K562 (cell line): Measurements from ENCODE around the gene CSTF1. TPM values are rescaled to one million over a fixed set of nuclear protein-coding genes. Genes with fewer than 3 reads are reported as not detected.

Experiments
- ATAC-seq: fragments of 200-7000 bp; cut with Tn5 transposase; 3 replicates; pipeline ENCODE4 v1.9.1; 2020; ENCODE audit warnings: moderate library complexity
- BruUV-seq: library from RNA; stranded (reverse); fragments of 400-500 nt; replicated peaks from 2 replicates; lab custom pipeline; 2021; lab: Mats Ljungman, UMichigan
- CTCF ChIA-PET: fragments of 300-600 bp; formaldehyde crosslinking; extraction: SDS; loops from one replicate; lab custom pipeline; 2021; ENCODE audit warnings: low intra/inter-chr PET ratio; lab: Yijun Ruan, JAX
- POLR2A ChIA-PET: fragments of 300-600, 350-650 bp; sonication (Branson Sonifier 250); formaldehyde crosslinking; extraction: SDS; loops from one replicate; lab custom pipeline; 2021; ENCODE audit warnings: antibody characterized with exemption, inconsistent platforms; lab: Yijun Ruan, JAX
- DNase-seq, 4 experiments: peaks; one replicate each; pipeline versions ENCODE4 v3.0.0 to v3.0.0-alpha.2; 2011 to 2018; ENCODE audit warnings: low spot score in 3 of 4, mixed read lengths in 3 of 4; ENCODE audit errors: extremely low read depth in 1 of 4
- FAIRE-seq: peaks from 2 replicates; lab custom pipeline; 2011; peaks lifted over from hg19 to GRCh38; lab: Jason Lieb, UNC
- H2AFZ ChIP-seq: 2 replicates; pipeline ENCODE4 v1.6.0; 2011; ENCODE audit warnings: low read depth, low read length, control low read depth, inconsistent platforms
- H3K27ac ChIP-seq: fragments of 200-600 bp; 3 replicates; pipeline ENCODE4 v1.8.0; 2011; ENCODE audit warnings: low read depth, mild to moderate bottlenecking, control low read depth, inconsistent platforms, low read length, moderate library complexity, mixed read lengths; ENCODE audit errors: extremely low read depth
- H3K27me3 ChIP-seq, 2 experiments: fragments of 300-600 bp in 1 of 2; 2 replicates in 1 of 2; 3 replicates in 1 of 2; pipeline versions ENCODE4 v1.6.0 to v1.8.0; 2011; ENCODE audit warnings: inconsistent platforms in 2 of 2, low read length in 2 of 2, mild to moderate bottlenecking in 1 of 2, mixed read lengths in 1 of 2, moderate library complexity in 1 of 2; ENCODE audit not compliant: control insufficient read depth in 2 of 2, insufficient read depth in 2 of 2
- H3K36me3 ChIP-seq: fragments of 300-600 bp; 3 replicates; pipeline ENCODE4 v1.8.0; 2011; ENCODE audit warnings: mild to moderate bottlenecking, low read length, inconsistent platforms; ENCODE audit not compliant: control insufficient read depth, insufficient read depth
- H3K4me1 ChIP-seq, 2 experiments: fragments of 200-600 bp in 1 of 2; replicated peaks in 1 of 2; 2 replicates in 1 of 2; 3 replicates in 1 of 2; pipeline versions ENCODE4 v1.5.1 to v1.8.0; 2011; ENCODE audit warnings: inconsistent platforms in 2 of 2, low read length in 2 of 2, mild to moderate bottlenecking in 1 of 2, mixed read lengths in 1 of 2, moderate library complexity in 1 of 2; ENCODE audit not compliant: control insufficient read depth in 2 of 2, insufficient read depth in 2 of 2
- H3K4me2 ChIP-seq: 2 replicates; pipeline ENCODE4 v1.6.1; 2011; ENCODE audit warnings: low read length, control low read depth, inconsistent platforms, mixed read lengths; ENCODE audit not compliant: insufficient read depth
- H3K4me3 ChIP-seq: fragments of 200-600 bp; sonication (generic), shearing (Covaris generic); 2 replicates; pipeline ENCODE4 v1.5.1; 2016; ENCODE audit warnings: control low read depth, inconsistent platforms
- H3K79me2 ChIP-seq: fragments of 200-600 bp; 3 replicates; pipeline ENCODE4 v1.8.0; 2011; ENCODE audit warnings: low read length, inconsistent platforms; ENCODE audit not compliant: control insufficient read depth, insufficient read depth
- H3K9ac ChIP-seq, 2 experiments: 2 replicates each; pipeline versions ENCODE4 v1.6.0 to v1.6.1; 2011; ENCODE audit warnings: low read depth in 2 of 2, low read length in 2 of 2, control low read depth in 1 of 2, inconsistent platforms in 1 of 2, mild to moderate bottlenecking in 1 of 2, mixed read lengths in 1 of 2; ENCODE audit not compliant: insufficient read depth in 1 of 2
- H3K9me1 ChIP-seq: one replicate; pipeline ENCODE4 v1.6.0; 2011; ENCODE audit warnings: inconsistent platforms, mild to moderate bottlenecking, low read length, moderate library complexity; ENCODE audit not compliant: control insufficient read depth, insufficient read depth
- H3K9me3 ChIP-seq: replicated peaks from 2 replicates; pipeline ENCODE4 v1.5.1; 2011; ENCODE audit warnings: low read depth, low read length, inconsistent platforms; ENCODE audit not compliant: control insufficient read depth, insufficient read depth
- H4K20me1 ChIP-seq: replicated peaks from 2 replicates; pipeline ENCODE4 v1.6.1; 2011; ENCODE audit warnings: low read length, inconsistent platforms, mixed read lengths; ENCODE audit not compliant: control insufficient read depth, insufficient read depth
- BDP1 ChIP-seq: IDR thresholded peaks from 3 replicates; pipeline ENCODE4 v1.6.1; 2011; ENCODE audit not compliant: insufficient read length, insufficient read depth
- BMI1 ChIP-seq: fragments of 150-350 bp; IDR thresholded peaks from 2 replicates; pipeline ENCODE4 v1.6.1; 2014; ENCODE audit warnings: low read length
- CBFA2T2 ChIP-seq: fragments of 450-650 bp; conservative IDR thresholded peaks from 2 replicates; pipeline ENCODE4 v1.6.1; 2017; ENCODE audit warnings: mild to moderate bottlenecking
- CBFA2T3 ChIP-seq: fragments of 450-650 bp; IDR thresholded peaks from 2 replicates; pipeline ENCODE4 v1.6.1; 2017
- DACH1 ChIP-seq: fragments of 450-650 bp; IDR thresholded peaks from 2 replicates; pipeline ENCODE4 v1.6.1; 2018; ENCODE audit not compliant: partially characterized antibody
- ESRRB ChIP-seq: fragments of 250-450 bp; sonication (Bioruptor Pico); IDR thresholded peaks from 2 replicates; pipeline ENCODE4 v1.5.0; 2020; ENCODE audit warnings: mild to moderate bottlenecking, moderate library complexity, borderline replicate concordance
- FOSL1 ChIP-seq: fragments of 200-800 bp; sonication (Bioruptor generic); conservative IDR thresholded peaks from 2 replicates; pipeline ENCODE4 v1.6.1; 2016; ENCODE audit warnings: missing genetic modification characterization, missing compliant biosample characterization
- FOXK1 ChIP-seq: sonication (generic); formaldehyde crosslinking; IDR thresholded peaks from 2 replicates; pipeline ENCODE4 v1.8.0; 2022; ENCODE audit warnings: missing genetic modification reagents, mild to moderate bottlenecking, borderline replicate concordance
- IFI16 ChIP-seq: fragments of 250-450 bp; sonication (Bioruptor Pico); IDR thresholded peaks from 2 replicates; pipeline ENCODE4 v2.1.2; 2022; ENCODE audit warnings: mild to moderate bottlenecking, inconsistent platforms
- KDM1A ChIP-seq, 2 experiments: fragments of 450-650 bp; IDR thresholded peaks; 2 replicates each; pipeline ENCODE4 v1.6.1; 2016; ENCODE audit warnings: mild to moderate bottlenecking in 2 of 2
- KLF16 ChIP-seq: IDR thresholded peaks from 2 replicates; pipeline ENCODE4 v1.6.1; 2016; ENCODE audit warnings: antibody characterized with exemption
- MAZ ChIP-seq, 2 experiments: fragments of 450-650 bp in 1 of 2; sonication (generic) in 1 of 2; formaldehyde crosslinking; IDR thresholded peaks in 1 of 2; conservative IDR thresholded peaks in 1 of 2; 2 replicates each; pipeline versions ENCODE4 v1.4.0 to v1.5.0; 2020; ENCODE audit warnings: mild to moderate bottlenecking in 1 of 2, missing genetic modification reagents in 1 of 2
- NFATC3 ChIP-seq: fragments of 450-650 bp; IDR thresholded peaks from 2 replicates; pipeline ENCODE4 v1.6.1; 2017; ENCODE audit warnings: mild to moderate bottlenecking
- NFE2 ChIP-seq: IDR thresholded peaks from 2 replicates; pipeline ENCODE4 v1.6.1; 2014; ENCODE audit warnings: antibody characterized with exemption, low read depth
- SMAD4 ChIP-seq: fragments of 250-450 bp; sonication (Bioruptor Pico); conservative IDR thresholded peaks from 2 replicates; pipeline ENCODE4 v1.8.0; 2021; ENCODE audit warnings: inconsistent platforms, mild to moderate bottlenecking, moderate library complexity
- SMARCE1 ChIP-seq: fragments of 450-650 bp; IDR thresholded peaks from 2 replicates; pipeline ENCODE4 v1.7.1; 2016; ENCODE audit warnings: mild to moderate bottlenecking
- SPI1 ChIP-seq: IDR thresholded peaks from 2 replicates; pipeline ENCODE4 v1.6.1; 2011; ENCODE audit warnings: low read depth, low read length, control low read depth, borderline replicate concordance
- ZNF224 ChIP-seq: sonication (generic); formaldehyde crosslinking; IDR thresholded peaks from 2 replicates; pipeline ENCODE4 v1.8.0; 2022; ENCODE audit warnings: mild to moderate bottlenecking, missing genetic modification reagents
- ZNF431 ChIP-seq: sonication (generic); formaldehyde crosslinking; IDR thresholded peaks from 2 replicates; pipeline ENCODE4 v1.8.0; 2022; ENCODE audit warnings: mild to moderate bottlenecking, missing genetic modification reagents
- ZNF695 ChIP-seq: fragments of 450-650 bp; formaldehyde crosslinking; IDR thresholded peaks from 2 replicates; pipeline ENCODE4 v1.4.0; 2020; ENCODE audit warnings: mild to moderate bottlenecking, moderate library complexity
- ZNF780A ChIP-seq: fragments of 250-450 bp; sonication (Bioruptor Pico); IDR thresholded peaks from 2 replicates; pipeline ENCODE4 v1.5.0; 2021; ENCODE audit warnings: mild to moderate bottlenecking
- WGBS: fragments of 100-300 bp; shearing (Covaris generic); methylation state at CpG from one replicate; pipeline ENCODE4 v1.1.6; 2016; ENCODE audit warnings: low coverage, mixed read lengths; ENCODE audit not compliant: insufficient coverage; ENCODE audit errors: missing lambda C conversion rate; 5-methylcytosine and 5-hydroxymethylcytosine counted together
- in situ Hi-C: fragments of 300-500 bp; cut with MboI; formaldehyde crosslinking; loops from 4 replicates; pipeline ENCODE4 v1.15.0; 2018; ENCODE audit warnings: inconsistent platforms, mixed read lengths
- intact Hi-C: fragments of 100-400 bp; cut with micrococcal nuclease; formaldehyde crosslinking; loops from 2 replicates; pipeline ENCODE4 v1.14.2; 2022
- polyA plus RNA-seq, 8 experiments: library from polyadenylated mRNA; depleted of rRNA in 4 of 8; stranded (reverse) in 5 of 8; unstranded in 3 of 8; fragments of >200 nt; fragmentation: Nextera tagmentation in 2 of 8; fragmentation: Illumina TruSeq in 1 of 8; extraction: Ambion mirVana in 2 of 8; extraction: Trizol in 1 of 8; gene quantifications; 2 replicates each; pipeline versions ENCODE4 v1.2.1 to v1.2.3, GENCODE V29; 2011 to 2014; ENCODE audit warnings: inconsistent platforms in 1 of 8, missing spikeins in 1 of 8
- total RNA-seq, 7 experiments: library from RNA; depleted of rRNA in 6 of 7; stranded (reverse); fragments of >200 nt in 6 of 7; fragmentation: Illumina TruSeq in 2 of 7; extraction: Trizol in 2 of 7; gene quantifications; 2 replicates each; pipeline versions ENCODE4 v1.2.1 to v1.2.3, GENCODE V29; 2011 to 2021; ENCODE audit warnings: low replicate concordance in 1 of 7
- TF ChIP-seq, protein P1 (sequence below): fragments of 450-650 bp; formaldehyde crosslinking; IDR thresholded peaks from 2 replicates; pipeline ENCODE4 v1.4.0; 2020; ENCODE audit warnings: mild to moderate bottlenecking, moderate library complexity

Gene CSTF1
- total and polyA plus RNA-seq, 9 of the 15 experiments (the other 6 are each of a cell fraction or from before 2014, with no cell fraction given): 30.8 to 110 (median 53.4) TPM

DNA sequence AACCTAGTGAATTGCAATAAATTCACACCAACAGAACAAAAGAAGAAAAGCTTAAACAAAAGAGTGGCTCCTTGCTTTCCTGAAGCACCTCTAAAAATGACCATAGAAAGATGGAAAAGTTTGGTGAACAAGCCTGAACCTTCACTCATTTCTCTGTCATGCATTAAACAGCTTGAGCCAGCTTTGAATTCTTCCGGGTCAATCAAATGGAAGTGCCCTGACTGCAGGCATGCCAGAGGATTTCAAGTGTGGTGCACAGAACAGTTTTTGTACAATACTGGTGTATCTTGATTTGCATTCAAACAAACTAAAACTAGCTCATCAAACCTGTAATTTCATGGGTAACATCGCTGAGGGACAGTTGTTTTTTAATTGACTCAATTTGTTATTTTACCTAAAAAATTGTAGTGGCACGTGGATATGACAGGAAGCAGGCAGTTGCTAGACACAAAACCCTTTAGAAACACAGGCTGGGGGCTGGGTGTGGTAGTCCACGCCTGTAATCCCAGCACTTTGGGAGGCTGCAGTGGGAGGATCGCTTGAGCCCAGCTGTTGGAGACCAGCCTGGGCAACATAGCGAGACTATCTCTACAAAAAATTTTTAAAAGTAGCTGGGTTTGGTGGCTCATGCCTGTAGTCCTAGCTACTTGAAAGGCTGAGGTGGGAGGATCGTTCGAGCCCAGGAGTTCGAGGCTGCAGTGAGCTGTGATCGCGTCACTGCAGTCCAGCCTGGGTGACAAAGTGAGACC, 28.7 kb downstream of the CSTF1 start (continued):
- TF ChIP-seq DACH1 (peak; percentile 64), ZNF224 (CRISPR knock-in tag) (no peak), BMI1 (no peak), BDP1 (no peak), ESRRB (no peak)

DNA sequence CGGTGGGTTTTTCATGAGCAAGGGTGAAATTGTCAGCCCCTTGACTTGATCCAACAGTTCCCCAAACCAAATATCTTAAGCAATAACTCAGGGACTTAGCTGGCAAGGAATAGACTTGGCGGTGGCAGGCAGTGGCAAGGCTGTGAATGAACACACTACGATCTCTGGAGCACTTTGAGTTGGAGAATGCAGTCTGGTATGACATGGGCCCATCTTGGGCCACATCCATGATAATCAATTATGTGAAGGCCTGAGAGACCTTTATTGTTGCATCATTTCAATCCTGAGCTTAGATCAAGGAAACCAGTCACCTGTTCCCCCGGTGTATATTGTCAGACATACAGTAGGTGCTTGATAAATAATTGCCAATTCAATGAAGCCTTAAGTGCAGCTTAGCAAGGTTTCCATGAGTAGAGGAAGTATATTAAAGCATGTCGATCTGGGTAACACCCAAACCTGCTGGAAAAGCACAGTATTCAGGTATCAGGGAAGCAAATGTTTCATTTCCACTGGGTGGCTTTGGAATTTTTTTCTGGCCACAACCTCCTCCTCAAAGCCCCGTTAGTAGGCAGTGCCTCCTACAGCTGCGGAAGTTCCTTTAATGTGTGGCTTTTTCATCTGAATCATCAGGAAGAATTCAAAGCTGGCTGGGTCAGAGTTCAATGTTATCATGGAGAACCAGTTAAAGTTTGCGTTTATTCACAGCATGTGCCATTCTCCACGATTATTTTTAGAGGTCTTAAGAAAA, 29.8 kb downstream of the CSTF1 start:
- H3K27me3 ChIP-seq: no peaks in the 10 kb centered on the region
- CTCF ChIA-PET: no interaction called here
- peaks cover 82% of the 10 kb centered on the region for H3K36me3 ChIP-seq
- no peaks in the 10 kb centered on the region for H3K9me3 ChIP-seq
- DNase-seq: peak in 3 of 4 experiments; percentile 41 to 82 (median 60)
- peak; percentile 84 for FAIRE-seq
- peak overlapping the region; percentile 85 for H3K27ac ChIP-seq
- H3K9ac ChIP-seq: peak overlapping the region; percentile 54 to 62; a peak in 3 of 4 replicates
- no peak overlapping the region for H2AFZ ChIP-seq
- intact Hi-C loops (no loop called here), in situ Hi-C loops (no loop called here)
- POLR2A ChIA-PET: interaction anchor here (0.7 to 6.8 kb wide), 8 partner anchors 8 to 43 kb away, joined by 3 to 72 read pairs (median 6); partner anchors contain the start of genes AURKA, CASS4 and CSTF1
- 0 out of 2 replicates have a peak overlapping the region, but pooled peaks have one; percentile 6 for H3K4me3 ChIP-seq
- peaks cover 99% of the 10 kb centered on the region for H3K79me2 ChIP-seq
- no peaks in the 10 kb centered on the region for H3K9me1 ChIP-seq
- H3K4me2 ChIP-seq: peak overlapping the region; percentile 62
- BruUV-seq: no TSS peak
- peaks cover 14% of the 10 kb centered on the region; the same call in 1 of the 2 replicates for H4K20me1 ChIP-seq
- peaks cover 34 to 78% of the 10 kb centered on the region in 2 experiments for H3K4me1 ChIP-seq
- 12% methylated on average over 9 of the region's 9 CpGs for WGBS
- ATAC-seq: peak; percentile 40
- TF ChIP-seq ZNF431 (CRISPR knock-in tag) (no peak), SMAD4 (0 out of 2 replicates have a peak, but pooled peaks have one; percentile 9), NFATC3 (no peak), KLF16 (peak; percentile 50; the same call in 1 of the 2 replicates), MAZ (CRISPR knock-in tag; conservative IDR thresholded peaks at IDR 0.05 in 1 of 2, IDR thresholded peaks at IDR 0.05 in 1 of 2) (no peak), SPI1 (peak; percentile 43; the same call in 1 of the 2 replicates), SMARCE1 (peak; percentile 79), IFI16 (no peak), FOSL1 (tag) (peak; percentile 71), ZNF695 (CRISPR knock-in tag) (no peak), ZNF780A (CRISPR knock-in tag) (no peak), CBFA2T3 (peak; percentile 77), CBFA2T2 (peak; percentile 56; the same call in 1 of the 2 replicates), KDM1A (IDR thresholded peaks at IDR 0.05) (peak; percentile 10 to 62; a peak in 1 of 4 replicates), NFE2 (peak; percentile 57; the same call in 1 of the 2 replicates), FOXK1 (CRISPR knock-in tag) (no peak)
- TF ChIP-seq, protein P1, sequence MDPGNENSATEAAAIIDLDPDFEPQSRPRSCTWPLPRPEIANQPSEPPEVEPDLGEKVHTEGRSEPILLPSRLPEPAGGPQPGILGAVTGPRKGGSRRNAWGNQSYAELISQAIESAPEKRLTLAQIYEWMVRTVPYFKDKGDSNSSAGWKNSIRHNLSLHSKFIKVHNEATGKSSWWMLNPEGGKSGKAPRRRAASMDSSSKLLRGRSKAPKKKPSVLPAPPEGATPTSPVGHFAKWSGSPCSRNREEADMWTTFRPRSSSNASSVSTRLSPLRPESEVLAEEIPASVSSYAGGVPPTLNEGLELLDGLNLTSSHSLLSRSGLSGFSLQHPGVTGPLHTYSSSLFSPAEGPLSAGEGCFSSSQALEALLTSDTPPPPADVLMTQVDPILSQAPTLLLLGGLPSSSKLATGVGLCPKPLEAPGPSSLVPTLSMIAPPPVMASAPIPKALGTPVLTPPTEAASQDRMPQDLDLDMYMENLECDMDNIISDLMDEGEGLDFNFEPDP (CRISPR knock-in tag): no peak
